Measurements from ENCODE around the gene JUP. TPM values are rescaled to one million over a fixed set of nuclear protein-coding genes. Genes with fewer than 3 reads are reported as not detected.
"Not testable (repeated sequence)": the region's sequence is repeated elsewhere in the genome, so short reads cannot be mapped to it uniquely, and the experiment has no call there.

JUP gene
- polyA plus RNA-seq, 4 donors, result 122 to 316 (median 270) TPM

- Histone ChIP-seq H3K4me3 (ENCODE audit: low read depth in 1 of 3, low read length in 3 of 3) (no peak overlapping the region), H3K27ac (ENCODE audit: low read depth in 1 of 3, low read length in 2 of 3) (peak overlapping the region; percentile 74 to 89 (median 81)), H3K36me3 (ENCODE audit: control insufficient read depth in 3 of 3, insufficient read depth in 2 of 3, low read depth in 1 of 3, low read length in 3 of 3) (peaks cover 0 to 78% (median 0%) of the 10 kb centered on the region in 3 donors), H3K27me3 (ENCODE audit: control insufficient read depth in 3 of 3, insufficient read depth in 3 of 3, low read length in 3 of 3) (no peaks in the 10 kb centered on the region), H3K4me1 (ENCODE audit: control insufficient read depth in 3 of 3, insufficient read depth in 2 of 3, low read depth in 1 of 3, low read length in 2 of 3) (peaks cover under 1 to 71% (median 10%) of the 10 kb centered on the region in 3 donors), H3K9me3 (ENCODE audit: control insufficient read depth in 2 of 2, insufficient read depth in 1 of 2, low read depth in 1 of 2, low read length in 1 of 2) (no peaks in the 10 kb centered on the region)
- FAIRE-seq (no peak), DNase-seq (peak; percentile 36 to 48)
- WGBS, 3 donors, result 21 to 31% (median 27%) methylated on average over 3 to 4 of the region's 4 CpGs
Measured at GRCh38 chr17:41777157-41777573, 9.3 kb downstream of the JUP start.

- FAIRE-seq; H3K4me3 ChIP-seq (ENCODE audit: low read depth in 1 of 3, low read length in 3 of 3): not testable (repeated sequence)
- H3K36me3 ChIP-seq (ENCODE audit: control insufficient read depth in 3 of 3, insufficient read depth in 2 of 3, low read depth in 1 of 3, low read length in 3 of 3), result peaks cover 0 to 78% (median 2%) of the 10 kb centered on the region in 3 donors
Measured at GRCh38 chr17:41776262-41776900, 10.1 kb downstream of the JUP start.

GRCh38 chr17:41775394-41776226 is 10.9 kb downstream of the JUP start:
- DNase-seq, result peak; percentile 48 to 72
- Histone ChIP-seq H3K27me3 (ENCODE audit: control insufficient read depth in 3 of 3, insufficient read depth in 3 of 3, low read length in 3 of 3) (no peaks in the 10 kb centered on the region), H3K9me3 (ENCODE audit: control insufficient read depth in 2 of 2, insufficient read depth in 1 of 2, low read depth in 1 of 2, low read length in 1 of 2) (no peaks in the 10 kb centered on the region), H3K4me3 (ENCODE audit: low read depth in 1 of 3, low read length in 3 of 3) (no peak overlapping the region), H3K27ac (ENCODE audit: low read depth in 1 of 3, low read length in 2 of 3) (peak overlapping the region; percentile 71 to 99 (median 84)), H3K36me3 (ENCODE audit: control insufficient read depth in 3 of 3, insufficient read depth in 2 of 3, low read depth in 1 of 3, low read length in 3 of 3) (peaks cover 0 to 83% (median 6%) of the 10 kb centered on the region in 3 donors), H3K4me1 (ENCODE audit: control insufficient read depth in 3 of 3, insufficient read depth in 2 of 3, low read depth in 1 of 3, low read length in 2 of 3) (peaks cover 0 to 74% (median 12%) of the 10 kb centered on the region in 3 donors)
- FAIRE-seq, result no peak
- 39 to 57% (median 51%) methylated on average over 12 of the region's 12 CpGs for WGBS, 3 donors

More at GRCh38 chr17:41776262-41776900, 10.1 kb downstream of the JUP start:
- H3K27me3 ChIP-seq (ENCODE audit: control insufficient read depth in 3 of 3, insufficient read depth in 3 of 3, low read length in 3 of 3); DNase-seq; H3K9me3 ChIP-seq (ENCODE audit: control insufficient read depth in 2 of 2, insufficient read depth in 1 of 2, low read depth in 1 of 2, low read length in 1 of 2): not testable (repeated sequence)
- peak overlapping the region; percentile 71 to 99 (median 84) for H3K27ac ChIP-seq (ENCODE audit: low read depth in 1 of 3, low read length in 2 of 3)
- H3K4me1 ChIP-seq (ENCODE audit: control insufficient read depth in 3 of 3, insufficient read depth in 2 of 3, low read depth in 1 of 3, low read length in 2 of 3), result peaks cover 0 to 74% (median 12%) of the 10 kb centered on the region in 3 donors
- 81 to 82% (median 82%) methylated on average over 14 of the region's 14 CpGs for WGBS, 3 donors

- peak overlapping the region; percentile 87 to 99 (median 95) for H3K27ac ChIP-seq (ENCODE audit: low read depth in 1 of 3, low read length in 2 of 3)
- H3K9me3 ChIP-seq (ENCODE audit: control insufficient read depth in 2 of 2, insufficient read depth in 1 of 2, low read depth in 1 of 2, low read length in 1 of 2), result no peaks in the 10 kb centered on the region
- FAIRE-seq, result no peak
- H3K4me1 ChIP-seq (ENCODE audit: control insufficient read depth in 3 of 3, insufficient read depth in 2 of 3, low read depth in 1 of 3, low read length in 2 of 3), result peaks cover 0 to 68% (median 12%) of the 10 kb centered on the region in 3 donors
- 30 to 47% (median 38%) methylated on average over 8 of the region's 8 CpGs for WGBS, 3 donors
- H3K36me3 ChIP-seq (ENCODE audit: control insufficient read depth in 3 of 3, insufficient read depth in 2 of 3, low read depth in 1 of 3, low read length in 3 of 3), result peaks cover 4 to 91% (median 17%) of the 10 kb centered on the region in 3 donors
- H3K4me3 ChIP-seq (ENCODE audit: low read depth in 1 of 3, low read length in 3 of 3), result peak overlapping the region in 1 of 3 donors; percentile 16
- no peaks in the 10 kb centered on the region for H3K27me3 ChIP-seq (ENCODE audit: control insufficient read depth in 3 of 3, insufficient read depth in 3 of 3, low read length in 3 of 3)
- peak in 1 of 2 donors; percentile 54 for DNase-seq
Measured at GRCh38 chr17:41773731-41774193, 12.7 kb downstream of the JUP start.

GRCh38 chr17:41773190-41773588 is 13.3 kb downstream of the JUP start:
- Histone ChIP-seq H3K4me1 (ENCODE audit: control insufficient read depth in 3 of 3, insufficient read depth in 2 of 3, low read depth in 1 of 3, low read length in 2 of 3) (peaks cover 0 to 67% (median 12%) of the 10 kb centered on the region in 3 donors), H3K27ac (ENCODE audit: low read depth in 1 of 3, low read length in 2 of 3) (peak overlapping the region; percentile 87 to 99 (median 95)), H3K4me3 (ENCODE audit: low read depth in 1 of 3, low read length in 3 of 3) (peak overlapping the region in 1 of 3 donors; percentile 16), H3K36me3 (ENCODE audit: control insufficient read depth in 3 of 3, insufficient read depth in 2 of 3, low read depth in 1 of 3, low read length in 3 of 3) (peaks cover 6 to 96% (median 20%) of the 10 kb centered on the region in 3 donors), H3K9me3 (ENCODE audit: control insufficient read depth in 2 of 2, insufficient read depth in 1 of 2, low read depth in 1 of 2, low read length in 1 of 2) (no peaks in the 10 kb centered on the region), H3K27me3 (ENCODE audit: control insufficient read depth in 3 of 3, insufficient read depth in 3 of 3, low read length in 3 of 3) (no peaks in the 10 kb centered on the region)
- FAIRE-seq, result no peak
- DNase-seq, result peak; percentile 96 to 99
- 11 to 29% (median 22%) methylated on average over 12 of the region's 12 CpGs for WGBS, 3 donors

GRCh38 chr17:41772586-41773189 is 13.8 kb downstream of the JUP start:
- DNase-seq (peak; percentile 83 to 85), FAIRE-seq (no peak)
- Histone ChIP-seq H3K4me1 (ENCODE audit: control insufficient read depth in 3 of 3, insufficient read depth in 2 of 3, low read depth in 1 of 3, low read length in 2 of 3) (peaks cover 0 to 62% (median 12%) of the 10 kb centered on the region in 3 donors), H3K27me3 (ENCODE audit: control insufficient read depth in 3 of 3, insufficient read depth in 3 of 3, low read length in 3 of 3) (no peaks in the 10 kb centered on the region), H3K36me3 (ENCODE audit: control insufficient read depth in 3 of 3, insufficient read depth in 2 of 3, low read depth in 1 of 3, low read length in 3 of 3) (peaks cover 6 to 95% (median 20%) of the 10 kb centered on the region in 3 donors), H3K9me3 (ENCODE audit: control insufficient read depth in 2 of 2, insufficient read depth in 1 of 2, low read depth in 1 of 2, low read length in 1 of 2) (no peaks in the 10 kb centered on the region), H3K27ac (ENCODE audit: low read depth in 1 of 3, low read length in 2 of 3) (peak overlapping the region; percentile 84 to 99 (median 95)), H3K4me3 (ENCODE audit: low read depth in 1 of 3, low read length in 3 of 3) (peak overlapping the region in 1 of 3 donors; percentile 14)
- 22 to 65% (median 33%) methylated on average over 18 to 19 of the region's 19 CpGs for WGBS, 3 donors

GRCh38 chr17:41772218-41772585 is 14.3 kb downstream of the JUP start:
- H3K9me3 ChIP-seq (ENCODE audit: control insufficient read depth in 2 of 2, insufficient read depth in 1 of 2, low read depth in 1 of 2, low read length in 1 of 2), result no peaks in the 10 kb centered on the region
- peaks cover 6 to 95% (median 20%) of the 10 kb centered on the region in 3 donors for H3K36me3 ChIP-seq (ENCODE audit: control insufficient read depth in 3 of 3, insufficient read depth in 2 of 3, low read depth in 1 of 3, low read length in 3 of 3)
- H3K4me3 ChIP-seq (ENCODE audit: low read depth in 1 of 3, low read length in 3 of 3), result peak overlapping the region in 1 of 3 donors; percentile 14
- 19 to 65% (median 36%) methylated on average over 4 of the region's 4 CpGs for WGBS, 3 donors
- peaks cover 0 to 57% (median 11%) of the 10 kb centered on the region in 3 donors for H3K4me1 ChIP-seq (ENCODE audit: control insufficient read depth in 3 of 3, insufficient read depth in 2 of 3, low read depth in 1 of 3, low read length in 2 of 3)
- DNase-seq (peak; percentile 91 to 92), FAIRE-seq (no peak)
- H3K27ac ChIP-seq (ENCODE audit: low read depth in 1 of 3, low read length in 2 of 3), result peak overlapping the region; percentile 84 to 99 (median 95)
- H3K27me3 ChIP-seq (ENCODE audit: control insufficient read depth in 3 of 3, insufficient read depth in 3 of 3, low read length in 3 of 3), result no peaks in the 10 kb centered on the region

Measured in small intestine (tissue), 7 donors.